Inflammatory macrophage treated with lipopolysaccharide for 4 hours (primary cell): ENCODE data around the gene RNF225.
"Not testable (repeated sequence)": the region's sequence is repeated elsewhere in the genome, so short reads cannot be mapped to it uniquely, and the experiment has no call there.

Source experiments
- DNase-seq: peaks from one replicate; pipeline ENCODE4 v3.0.0-alpha.2; 2020

RNF225 gene

DNA sequence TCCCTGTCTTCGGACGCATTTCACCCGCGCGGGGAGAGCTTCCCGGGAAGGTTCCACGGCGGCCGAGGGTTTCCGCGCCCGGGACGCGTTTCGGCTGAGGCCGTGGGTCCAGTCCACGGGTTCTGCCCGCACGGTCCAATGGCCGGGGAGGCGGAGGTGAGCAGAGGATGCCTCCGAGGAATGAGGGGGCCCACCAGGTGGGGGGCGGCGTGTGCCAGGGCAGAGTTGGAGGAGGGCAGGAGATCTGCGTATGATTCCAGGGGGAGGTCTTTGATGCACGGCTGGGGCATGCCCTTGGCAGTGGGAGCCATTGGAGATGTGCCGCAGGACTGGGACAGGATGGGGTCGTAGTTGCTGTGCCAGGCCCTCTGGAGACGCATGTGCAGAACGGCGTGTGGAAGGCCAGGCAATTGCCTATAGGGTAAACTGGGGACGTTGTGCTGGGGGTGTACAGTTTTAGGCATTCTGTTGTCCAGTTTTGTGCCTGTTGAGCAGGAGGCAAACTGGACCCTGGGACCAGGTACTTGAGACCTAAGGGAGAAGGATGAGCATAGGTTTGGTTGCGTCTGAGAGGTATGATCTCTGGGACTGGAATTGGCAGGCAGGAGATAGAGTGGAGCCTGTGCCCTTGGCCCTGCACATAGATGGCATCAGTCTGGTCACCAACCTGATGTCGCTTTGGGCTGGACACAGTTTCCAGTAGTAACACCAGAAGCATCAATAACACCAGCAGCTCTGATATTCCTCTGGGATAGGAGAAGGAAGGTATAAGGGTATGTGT, 13.7 kb downstream of the RNF225 start:
- DNase-seq = no peak

DNA sequence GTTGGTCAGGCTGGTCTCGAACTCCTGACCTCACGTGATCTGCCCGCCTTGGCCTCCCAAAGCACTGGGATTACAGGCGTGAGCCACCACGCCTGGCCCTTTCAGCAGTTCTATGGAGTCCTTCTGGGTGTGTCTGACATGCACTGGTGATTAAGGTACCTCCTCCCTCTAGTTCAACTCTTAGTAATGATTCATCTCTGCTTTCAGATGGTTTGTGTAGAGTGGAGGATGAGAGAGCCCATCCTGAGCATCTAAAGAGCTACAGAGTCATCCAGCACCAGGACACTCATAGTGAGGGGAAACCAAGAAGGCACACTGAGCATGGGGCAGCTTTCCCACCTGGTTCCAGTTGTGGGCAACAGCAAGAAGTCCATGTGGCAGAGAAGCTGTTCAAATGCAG, 21.1 kb downstream of the RNF225 start:
- no peak for DNase-seq

DNA sequence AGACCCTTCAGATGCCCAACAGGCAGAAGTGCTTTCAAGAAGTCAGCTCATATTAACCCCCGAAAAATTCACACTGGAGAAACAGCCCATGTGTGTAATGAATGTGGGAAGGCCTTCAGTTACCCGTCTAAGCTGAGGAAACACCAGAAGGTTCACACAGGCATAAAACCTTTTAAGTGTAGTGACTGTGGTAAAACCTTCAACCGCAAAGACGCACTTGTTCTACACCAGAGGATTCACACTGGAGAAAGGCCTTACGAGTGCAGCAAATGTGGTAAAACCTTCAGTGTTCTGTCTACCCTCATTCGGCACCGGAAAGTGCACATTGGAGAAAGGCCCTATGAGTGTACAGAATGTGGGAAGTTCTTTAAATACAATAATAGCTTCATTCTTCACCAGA, 21.6 kb downstream of the RNF225 start:
- no peak for DNase-seq

DNA sequence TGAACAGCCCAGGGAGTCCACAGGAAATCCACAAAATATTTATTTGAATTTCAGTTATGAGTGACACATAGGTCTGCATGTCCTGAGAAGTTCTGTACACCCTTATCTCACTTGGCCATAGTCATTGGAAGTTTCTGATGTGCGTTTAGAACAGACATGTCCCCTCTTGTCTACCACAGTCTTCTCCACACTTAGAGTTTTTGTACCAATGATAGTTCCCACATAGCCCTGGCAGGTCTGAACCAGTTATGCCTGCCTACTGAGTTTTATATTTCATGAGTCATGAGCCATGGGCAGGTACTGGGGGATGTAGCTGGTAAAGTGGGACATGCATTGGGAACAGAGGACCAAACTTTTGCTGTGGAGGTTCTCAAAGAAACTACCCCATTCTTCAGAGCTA, 33.2 kb downstream of the RNF225 start:
- no peak for DNase-seq

DNA sequence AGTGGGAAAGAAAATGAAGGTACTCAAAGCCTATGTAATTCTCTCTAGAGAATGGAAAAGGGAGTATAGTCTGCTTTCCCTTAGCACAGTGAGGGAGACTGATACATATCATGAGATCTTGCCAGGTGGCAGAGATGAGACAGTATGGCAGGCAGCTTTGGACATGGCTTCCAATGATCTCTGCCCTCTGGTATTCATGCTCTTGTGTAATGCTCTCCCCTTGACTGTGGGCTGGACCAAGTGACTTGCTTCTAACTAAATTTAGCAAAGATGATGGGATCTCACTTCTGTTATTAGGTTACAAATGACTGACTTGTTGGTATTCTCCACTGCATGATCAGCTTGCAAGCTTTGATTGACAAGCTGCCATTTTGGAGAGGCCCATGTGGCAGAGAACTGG, 34.3 kb downstream of the RNF225 start:
- no peak for DNase-seq

DNA sequence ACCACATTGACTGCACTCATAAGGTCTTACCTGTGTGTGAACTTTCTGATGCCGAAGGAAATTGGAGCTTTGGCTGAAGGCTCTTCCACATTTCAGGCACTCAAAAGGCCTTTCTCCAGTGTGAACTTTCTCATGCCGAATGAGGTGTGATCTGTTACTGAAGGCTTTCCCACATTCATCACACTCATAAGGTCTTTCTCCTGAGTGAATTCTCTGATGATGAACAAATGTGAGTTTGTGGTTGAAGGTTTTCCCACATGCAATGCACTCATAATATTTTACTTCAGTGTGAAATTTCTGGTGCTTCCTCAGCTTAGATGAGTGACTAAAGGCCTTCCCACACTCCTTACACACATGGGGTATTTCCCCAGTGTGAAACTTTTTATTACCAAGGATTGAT, 38.8 kb downstream of the RNF225 start:
- no peak for DNase-seq

DNA sequence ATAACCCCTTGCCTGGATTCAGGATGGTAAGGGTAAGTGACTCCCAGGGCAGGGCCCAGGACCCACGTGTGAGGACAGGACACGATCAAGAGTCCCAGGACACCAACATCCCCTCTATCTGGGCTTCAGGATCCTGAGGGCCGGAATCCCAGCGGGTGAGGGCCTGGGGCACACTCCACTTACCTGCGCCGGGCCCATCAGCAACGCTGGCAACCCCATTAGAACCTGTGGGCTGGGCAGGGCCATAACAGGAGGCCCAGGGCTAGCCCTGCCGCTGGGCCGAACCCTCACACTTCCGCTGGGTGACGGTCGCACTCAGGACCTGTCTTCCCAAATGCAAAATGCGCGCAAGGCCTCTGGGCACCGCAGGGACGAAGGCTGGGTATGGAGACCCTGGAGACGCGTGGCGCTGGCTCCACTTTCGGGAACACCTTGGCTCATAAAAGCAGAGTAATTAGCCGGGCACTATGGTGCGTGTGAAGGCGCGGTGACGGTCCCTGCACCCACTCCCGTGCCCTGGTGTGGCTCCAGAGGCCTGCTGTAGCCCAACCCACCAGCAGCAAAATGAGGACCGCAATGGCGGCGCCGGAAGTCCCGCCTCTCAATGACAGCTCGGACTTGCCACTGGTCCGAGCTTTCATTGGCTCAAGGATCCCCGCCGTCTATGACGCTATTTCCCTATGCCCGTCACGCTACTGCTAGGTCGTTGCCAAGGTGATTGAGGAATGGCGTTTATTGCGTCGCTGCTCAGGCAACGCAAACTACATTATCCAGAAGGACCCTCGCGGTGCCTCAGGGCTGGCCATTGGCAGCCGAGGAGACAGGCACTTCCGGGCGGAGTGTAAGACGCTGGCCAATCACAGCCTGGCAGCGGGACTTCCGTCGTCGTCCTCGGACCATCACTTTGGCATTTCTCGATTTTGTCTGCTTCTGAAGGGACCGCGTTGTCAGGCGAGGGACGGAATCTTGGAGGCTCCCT, 44.4 kb downstream of the RNF225 start, which contains the start of gene ZNF132:
ZNF132 (minus strand) TSS at position 578 of the 979 bp plus-strand sequence; CDS start at position 246, 332 bp downstream.
- DNase-seq = peak; percentile 100

DNA sequence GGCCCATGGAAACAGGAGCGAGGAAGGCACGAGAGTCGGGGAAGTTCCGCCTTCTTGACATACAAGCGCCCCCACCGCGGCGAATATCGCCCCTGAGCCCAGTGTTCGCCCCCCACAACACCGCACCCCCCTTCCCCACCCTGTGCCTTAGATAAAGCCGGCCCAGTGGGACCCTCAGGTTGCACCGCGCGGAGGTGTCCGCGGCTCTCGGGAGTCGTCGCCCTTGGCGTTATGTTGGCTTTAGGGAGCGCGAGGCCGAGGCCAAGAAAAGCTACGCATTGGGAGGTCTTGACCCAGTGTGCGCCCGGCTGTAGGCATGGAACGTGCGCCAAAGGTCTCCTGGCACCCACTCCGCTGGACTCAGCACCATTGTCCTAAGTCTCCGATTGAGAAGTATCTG, 45.1 kb downstream of the RNF225 start:
- no peak for DNase-seq

DNA sequence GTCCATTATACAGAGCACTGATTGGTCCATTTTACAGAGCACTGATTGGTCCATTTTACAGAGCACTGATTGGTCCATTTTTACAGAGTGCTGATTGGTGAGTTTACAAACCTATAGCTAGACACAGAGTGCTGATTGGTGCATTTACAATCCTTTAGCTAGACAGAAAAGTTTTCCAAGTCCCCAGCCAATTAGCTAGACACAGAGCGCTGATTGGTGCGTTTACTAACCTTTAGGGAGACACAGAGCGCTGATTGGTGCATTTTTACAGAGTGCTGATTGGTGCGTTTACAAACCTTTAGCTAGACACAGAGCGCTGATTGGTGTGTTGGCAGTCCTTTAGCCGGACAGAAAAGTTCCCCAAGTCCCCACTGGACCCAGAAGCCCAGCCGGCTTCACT, 47.5 kb downstream of the RNF225 start:
- DNase-seq = not testable (repeated sequence)
